ENCODE measurements around the gene KCNK3. TPM values are rescaled to one million over a fixed set of nuclear protein-coding genes. Genes with fewer than 3 reads are reported as not detected.
"Not testable (repeated sequence)": the region's sequence is repeated elsewhere in the genome, so short reads cannot be mapped to it uniquely, and the experiment has no call there.

The KCNK3 gene
- total RNA-seq, 1 donor from 2014 or later, result not detected

GRCh38 chr2:26653207-26654060 lies 39.1 kb upstream of the KCNK3 start:
- DNase-seq, result no peak
- H3K9me3 Mint-ChIP-seq, result no peaks in the 10 kb centered on the region
- no peak overlapping the region for H3K27ac Mint-ChIP-seq
- no peak overlapping the region for H3K4me3 Mint-ChIP-seq
- no peaks in the 10 kb centered on the region for H3K36me3 Mint-ChIP-seq (ENCODE audit: low read depth)
- peaks cover 5% of the 10 kb centered on the region for H3K27me3 Mint-ChIP-seq
- intact Hi-C loops (cut with micrococcal nuclease), result no loop called here
- H3K4me1 Mint-ChIP-seq, result no peaks in the 10 kb centered on the region

GRCh38 chr2:26654061-26654340 lies 38.5 kb upstream of the KCNK3 start:
- peaks cover 4% of the 10 kb centered on the region for H3K9me3 Mint-ChIP-seq
- intact Hi-C loops (cut with micrococcal nuclease), result no loop called here
- no peaks in the 10 kb centered on the region for H3K36me3 Mint-ChIP-seq (ENCODE audit: low read depth)
- H3K27ac Mint-ChIP-seq, result no peak overlapping the region
- H3K27me3 Mint-ChIP-seq, result peaks cover 5% of the 10 kb centered on the region
- DNase-seq, result no peak
- H3K4me3 Mint-ChIP-seq, result no peak overlapping the region
- H3K4me1 Mint-ChIP-seq, result no peaks in the 10 kb centered on the region

- peaks cover 12% of the 10 kb centered on the region for H3K9me3 Mint-ChIP-seq
- H3K36me3 Mint-ChIP-seq (ENCODE audit: low read depth); H3K4me3 Mint-ChIP-seq; H3K27me3 Mint-ChIP-seq; intact Hi-C loops (cut with micrococcal nuclease); H3K27ac Mint-ChIP-seq; H3K4me1 Mint-ChIP-seq; DNase-seq: not testable (repeated sequence)
Observed at GRCh38 chr2:26655120-26655519, 37.4 kb upstream of the KCNK3 start.

GRCh38 chr2:26655611-26656195 lies 36.8 kb upstream of the KCNK3 start:
- no peak for DNase-seq
- peaks cover 7% of the 10 kb centered on the region for H3K27me3 Mint-ChIP-seq
- intact Hi-C loops (cut with micrococcal nuclease), result no loop called here

GRCh38 chr2:26657265-26657664 lies 35.3 kb upstream of the KCNK3 start:
- intact Hi-C loops (cut with micrococcal nuclease), result no loop called here
- H3K27me3 Mint-ChIP-seq, result peaks cover 4% of the 10 kb centered on the region
- H3K4me1 Mint-ChIP-seq, result no peaks in the 10 kb centered on the region
- no peak overlapping the region for H3K27ac Mint-ChIP-seq
- peaks cover 15% of the 10 kb centered on the region for H3K9me3 Mint-ChIP-seq
- H3K4me3 Mint-ChIP-seq, result no peak overlapping the region
- H3K36me3 Mint-ChIP-seq (ENCODE audit: low read depth), result no peaks in the 10 kb centered on the region
- DNase-seq, result no peak

More at GRCh38 chr2:26655611-26656195, 36.8 kb upstream of the KCNK3 start:
- Mint-ChIP-seq H3K27ac (no peak overlapping the region), H3K4me1 (no peaks in the 10 kb centered on the region), H3K36me3 (ENCODE audit: low read depth) (no peaks in the 10 kb centered on the region), H3K4me3 (no peak overlapping the region), H3K9me3 (peaks cover 15% of the 10 kb centered on the region)

GRCh38 chr2:26658691-26659346 lies 33.7 kb upstream of the KCNK3 start:
- peaks cover 4% of the 10 kb centered on the region for H3K27me3 Mint-ChIP-seq
- peaks cover 15% of the 10 kb centered on the region for H3K9me3 Mint-ChIP-seq
- no peak overlapping the region for H3K27ac Mint-ChIP-seq
- no peaks in the 10 kb centered on the region for H3K4me1 Mint-ChIP-seq
- intact Hi-C loops (cut with micrococcal nuclease), result no loop called here
- no peak for DNase-seq
- H3K36me3 Mint-ChIP-seq (ENCODE audit: low read depth), result no peaks in the 10 kb centered on the region
- no peak overlapping the region for H3K4me3 Mint-ChIP-seq

- Mint-ChIP-seq H3K27me3 (peaks cover 6% of the 10 kb centered on the region), H3K4me1 (no peaks in the 10 kb centered on the region)
- intact Hi-C loops (cut with micrococcal nuclease), result no loop called here
Observed at GRCh38 chr2:26660363-26660962, 32.1 kb upstream of the KCNK3 start.

GRCh38 chr2:26665296-26665695 lies 27.2 kb upstream of the KCNK3 start:
- not testable (repeated sequence) for H3K9me3 Mint-ChIP-seq, H3K27ac Mint-ChIP-seq

More at GRCh38 chr2:26660363-26660962, 32.1 kb upstream of the KCNK3 start:
- no peak overlapping the region for H3K27ac Mint-ChIP-seq
- H3K9me3 Mint-ChIP-seq, result peaks cover 15% of the 10 kb centered on the region
- H3K4me3 Mint-ChIP-seq, result no peak overlapping the region
- no peak for DNase-seq
- no peaks in the 10 kb centered on the region for H3K36me3 Mint-ChIP-seq (ENCODE audit: low read depth)

GRCh38 chr2:26666671-26667070 lies 25.9 kb upstream of the KCNK3 start:
- DNase-seq, result no peak
- Mint-ChIP-seq H3K4me1 (no peaks in the 10 kb centered on the region), H3K27me3 (peaks cover 9% of the 10 kb centered on the region), H3K36me3 (ENCODE audit: low read depth) (no peaks in the 10 kb centered on the region), H3K27ac (no peak overlapping the region), H3K9me3 (no peaks in the 10 kb centered on the region), H3K4me3 (no peak overlapping the region)
- intact Hi-C loops (cut with micrococcal nuclease), result no loop called here

More at GRCh38 chr2:26665296-26665695, 27.2 kb upstream of the KCNK3 start:
- H3K27me3 Mint-ChIP-seq; H3K36me3 Mint-ChIP-seq (ENCODE audit: low read depth); H3K4me1 Mint-ChIP-seq; DNase-seq; H3K4me3 Mint-ChIP-seq; intact Hi-C loops (cut with micrococcal nuclease): not testable (repeated sequence)

GRCh38 chr2:26668041-26668440 lies 24.5 kb upstream of the KCNK3 start:
- no peak overlapping the region for H3K4me3 Mint-ChIP-seq
- no peaks in the 10 kb centered on the region for H3K36me3 Mint-ChIP-seq (ENCODE audit: low read depth)
- H3K27ac Mint-ChIP-seq, result no peak overlapping the region
- peaks cover 13% of the 10 kb centered on the region for H3K27me3 Mint-ChIP-seq
- H3K4me1 Mint-ChIP-seq, result no peaks in the 10 kb centered on the region
- H3K9me3 Mint-ChIP-seq, result no peaks in the 10 kb centered on the region
- DNase-seq, result no peak
- intact Hi-C loops (cut with micrococcal nuclease), result no loop called here

- intact Hi-C loops (cut with micrococcal nuclease), result no loop called here
- Mint-ChIP-seq H3K9me3 (no peaks in the 10 kb centered on the region), H3K4me1 (no peaks in the 10 kb centered on the region), H3K4me3 (no peak overlapping the region), H3K27me3 (peaks cover 13% of the 10 kb centered on the region), H3K27ac (no peak overlapping the region), H3K36me3 (ENCODE audit: low read depth) (no peaks in the 10 kb centered on the region)
- no peak for DNase-seq
Observed at GRCh38 chr2:26668856-26669750, 23.4 kb upstream of the KCNK3 start.

GRCh38 chr2:26670171-26670570 lies 22.4 kb upstream of the KCNK3 start:
- H3K27me3 Mint-ChIP-seq, result peaks cover 9% of the 10 kb centered on the region
- no peak overlapping the region for H3K27ac Mint-ChIP-seq
- no peaks in the 10 kb centered on the region for H3K36me3 Mint-ChIP-seq (ENCODE audit: low read depth)
- intact Hi-C loops (cut with micrococcal nuclease), result no loop called here
- no peak for DNase-seq
- H3K4me3 Mint-ChIP-seq, result no peak overlapping the region
- H3K4me1 Mint-ChIP-seq, result no peaks in the 10 kb centered on the region
- H3K9me3 Mint-ChIP-seq, result no peaks in the 10 kb centered on the region

- intact Hi-C loops (cut with micrococcal nuclease), result no loop called here
- H3K27ac Mint-ChIP-seq, result no peak overlapping the region
- no peak for DNase-seq
- H3K36me3 Mint-ChIP-seq (ENCODE audit: low read depth), result no peaks in the 10 kb centered on the region
- no peaks in the 10 kb centered on the region for H3K9me3 Mint-ChIP-seq
- peaks cover 9% of the 10 kb centered on the region for H3K27me3 Mint-ChIP-seq
- no peak overlapping the region for H3K4me3 Mint-ChIP-seq
- H3K4me1 Mint-ChIP-seq, result no peaks in the 10 kb centered on the region
Observed at GRCh38 chr2:26670931-26671460, 21.5 kb upstream of the KCNK3 start.

All from activated CD4-positive, alpha-beta T cell treated with anti-CD3 and anti-CD28 coated beads, Interleukin-2, amount 10 ng/mL, durations not matched to agents 24 days and 14 days (primary cell).